Sigmoid colon (tissue), 4 donors: ENCODE data around the gene CAMK4.

Source experiments
- CTCF ChIP-seq, 4 experiments: fragments of 450-650 bp in 3 of 4; fragments of 200-600 bp in 1 of 4; IDR thresholded peaks; one replicate each; pipeline ENCODE4 v1.5.1; 2016 to 2019; ENCODE audit warnings: antibody characterized with exemption in 4 of 4, mild to moderate bottlenecking in 3 of 4, moderate library complexity in 2 of 4
- EP300 ChIP-seq, 4 donors: sonication (generic); formaldehyde crosslinking; IDR thresholded peaks; one replicate each; pipeline ENCODE4 v1.6.1; 2017; ENCODE audit warnings: antibody characterized with exemption in 4 of 4
- POLR2A ChIP-seq, 2 donors: fragments of 450-650 bp; IDR thresholded peaks; one replicate each; pipeline ENCODE4 v1.6.1; 2016; ENCODE audit warnings: antibody characterized with exemption in 2 of 2, mild to moderate bottlenecking in 2 of 2, moderate library complexity in 2 of 2
- POLR2AphosphoS5 ChIP-seq, 4 donors: sonication (generic); formaldehyde crosslinking; IDR thresholded peaks; one replicate each; pipeline ENCODE4 v1.6.1; 2017; ENCODE audit warnings: antibody characterized with exemption in 4 of 4

DNA sequence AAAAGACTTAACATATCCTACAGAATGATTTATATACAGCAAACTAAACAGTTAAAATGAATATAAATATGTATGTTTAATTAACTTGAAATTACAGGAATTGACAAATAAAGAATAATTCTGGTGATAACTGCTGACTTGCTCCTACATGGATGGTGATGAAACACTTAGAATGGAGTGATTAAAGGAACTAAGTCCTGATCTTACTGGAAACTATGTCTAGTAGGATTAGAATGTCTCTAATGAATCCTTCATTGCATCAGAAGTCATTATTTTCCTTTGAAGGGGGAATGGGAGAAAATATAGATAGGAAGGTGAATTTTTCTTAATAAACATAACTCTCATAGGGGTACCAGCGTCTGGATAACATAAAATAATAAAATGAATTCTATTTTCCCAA lies 77.1 kb downstream of the CAMK4 start:
- TF ChIP-seq CTCF (IDR thresholded peaks at IDR 0.05) (no peak), EP300 (IDR thresholded peaks at IDR 0.05) (no peak), POLR2AphosphoS5 (IDR thresholded peaks at IDR 0.05) (no peak), POLR2A (IDR thresholded peaks at IDR 0.05) (no peak)
